GM12878 (cell line): ENCODE data around the gene WDR43. TPM values are rescaled to one million over a fixed set of nuclear protein-coding genes. Genes with fewer than 3 reads are reported as not detected.

Experiments used
- ATAC-seq: fragments of 200-7000 bp; cut with Tn5 transposase; 3 replicates; pipeline ENCODE4 v1.9.1; 2020; ENCODE audit warnings: mild to moderate bottlenecking, moderate library complexity
- BruUV-seq: library from RNA; stranded (reverse); fragments of 400-500 nt; replicated peaks from 2 replicates; lab custom pipeline; 2021; lab: Mats Ljungman, UMichigan
- CTCF ChIA-PET: fragments of 300-600 bp; sonication (Branson Sonifier 250); formaldehyde crosslinking; extraction: SDS; loops from one replicate; lab custom pipeline; 2021; ENCODE audit warnings: inconsistent platforms; lab: Yijun Ruan, JAX
- POLR2A ChIA-PET: fragments of 350-600 bp; formaldehyde crosslinking; extraction: SDS; loops from one replicate; lab custom pipeline; 2021; ENCODE audit warnings: inconsistent platforms; lab: Charles Lee
- RAD21 ChIA-PET: fragments of 300-600 bp; sonication (Branson Sonifier 250); formaldehyde crosslinking; loops from one replicate; lab custom pipeline; 2023; ENCODE audit warnings: antibody characterized with exemption; ENCODE audit not compliant: unreplicated experiment; lab: Charles Lee
- SMC1A ChIA-PET: fragments of 300-600 bp; sonication (Branson Sonifier 250); formaldehyde crosslinking; loops from one replicate; lab custom pipeline; 2023; ENCODE audit not compliant: unreplicated experiment, uncharacterized antibody; lab: Charles Lee
- DNase-seq: peaks from one replicate; pipeline ENCODE4 v3.0.0-alpha.2; 2011; ENCODE audit warnings: low read depth, low spot score
- FAIRE-seq: peaks from 3 replicates; lab custom pipeline; 2011; peaks lifted over from hg19 to GRCh38; lab: Jason Lieb, UNC
- H2AFZ ChIP-seq: 2 replicates; pipeline ENCODE4 v1.6.0; 2011; ENCODE audit warnings: low read depth, low read length, control low read depth; ENCODE audit not compliant: control insufficient read depth
- H3K27ac ChIP-seq: 2 replicates; pipeline ENCODE4 v1.5.1; 2011; ENCODE audit warnings: control low read depth; ENCODE audit not compliant: control insufficient read depth, insufficient read depth
- H3K27me3 ChIP-seq, 2 experiments: replicated peaks in 1 of 2; 2 replicates each; pipeline versions ENCODE4 v1.6.0 to v1.6.1; 2011; ENCODE audit warnings: low read length in 1 of 2; ENCODE audit not compliant: control insufficient read depth in 2 of 2, insufficient read depth in 2 of 2
- H3K36me3 ChIP-seq, 2 experiments: 2 replicates each; pipeline ENCODE4 v1.5.1; 2011; ENCODE audit warnings: low read length in 1 of 2; ENCODE audit not compliant: control insufficient read depth in 2 of 2, insufficient read depth in 2 of 2
- H3K4me1 ChIP-seq: 2 replicates; pipeline ENCODE4 v1.6.1; 2011; ENCODE audit warnings: mild to moderate bottlenecking, low read length, moderate library complexity, mixed read lengths; ENCODE audit not compliant: control insufficient read depth, insufficient read depth
- H3K4me2 ChIP-seq: 2 replicates; pipeline ENCODE4 v1.6.0; 2011; ENCODE audit warnings: control low read depth; ENCODE audit not compliant: control insufficient read depth, insufficient read depth
- H3K4me3 ChIP-seq: fragments of 200-600 bp; sonication (generic); 2 replicates; pipeline ENCODE4 v1.5.1; 2016
- H3K79me2 ChIP-seq: 2 replicates; pipeline ENCODE4 v1.6.0; 2011; ENCODE audit warnings: low read length; ENCODE audit not compliant: control insufficient read depth, insufficient read depth
- H3K9ac ChIP-seq: 2 replicates; pipeline ENCODE4 v1.8.0; 2011; ENCODE audit warnings: low read length, control low read depth, mixed read lengths; ENCODE audit not compliant: control insufficient read depth, insufficient read depth
- H3K9me3 ChIP-seq: replicated peaks from 3 replicates; pipeline ENCODE4 v1.5.1; 2011; ENCODE audit warnings: mild to moderate bottlenecking, low read length; ENCODE audit not compliant: control insufficient read depth, insufficient read depth
- H4K20me1 ChIP-seq: 2 replicates; pipeline ENCODE4 v1.6.0; 2011; ENCODE audit not compliant: control insufficient read depth, insufficient read depth
- CHD2 ChIP-seq: IDR thresholded peaks from 2 replicates; pipeline ENCODE4 v1.6.1; 2011; ENCODE audit warnings: low read depth, low read length, improper control_type of control experiment, borderline replicate concordance
- EGR1 ChIP-seq, 2 experiments: IDR thresholded peaks; 1 replicate in 1 of 2; 2 replicates in 1 of 2; pipeline ENCODE4 v1.6.1; 2011 to 2012; ENCODE audit warnings: low read depth in 2 of 2, low read length in 2 of 2, borderline replicate concordance in 1 of 2, mild to moderate bottlenecking in 1 of 2, moderate library complexity in 1 of 2
- KDM1A ChIP-seq: fragments of 200-600 bp; sonication (generic); IDR thresholded peaks from 2 replicates; pipeline ENCODE4 v1.6.1; 2016; ENCODE audit warnings: borderline replicate concordance
- MYB ChIP-seq: fragments of 150-350 bp; IDR thresholded peaks from 2 replicates; pipeline ENCODE4 v1.6.1; 2014; ENCODE audit warnings: mild to moderate bottlenecking, low read depth, low read length, borderline replicate concordance
- NFYA ChIP-seq: IDR thresholded peaks from 2 replicates; pipeline ENCODE4 v1.6.1; 2011; ENCODE audit warnings: low read depth, mild to moderate bottlenecking, low read length, improper control_type of control experiment, borderline replicate concordance
- ZNF24 ChIP-seq: fragments of 450-650 bp; IDR thresholded peaks from 2 replicates; pipeline ENCODE4 v1.6.1; 2017; ENCODE audit warnings: antibody characterized with exemption, mild to moderate bottlenecking
- WGBS: methylation state at CpG from one replicate; pipeline ENCODE4 v1.1.6; 2016; ENCODE audit warnings: low lambda C conversion rate; ENCODE audit not compliant: insufficient replicate concordance, insufficient coverage; ENCODE audit errors: missing lambda C conversion rate; 5-methylcytosine and 5-hydroxymethylcytosine counted together
- in situ Hi-C: fragments of 300-500 bp; cut with MboI; formaldehyde crosslinking; loops from 9 replicates; pipeline ENCODE4 v1.14.3; 2018; ENCODE audit warnings: mixed read lengths
- intact Hi-C: fragments of 100-400 bp; cut with micrococcal nuclease; formaldehyde crosslinking; loops from one replicate; pipeline ENCODE4 v1.14.2; 2022; ENCODE audit not compliant: unreplicated experiment
- polyA plus RNA-seq, 11 experiments: library from polyadenylated mRNA; depleted of rRNA in 4 of 11; unstranded in 6 of 11; stranded (reverse) in 5 of 11; fragments of >200 nt; fragmentation: Nextera tagmentation in 4 of 11; fragmentation: Illumina TruSeq in 1 of 11; extraction: Ambion mirVana in 4 of 11; extraction: Trizol in 1 of 11; gene quantifications; 1 replicate in 1 of 11; 2 replicates in 10 of 11; pipeline versions ENCODE4 v1.2.1 to v1.2.3, GENCODE V29; 2011 to 2016; ENCODE audit warnings: inconsistent platforms in 2 of 11, missing spikeins in 2 of 11, low read depth in 1 of 11
- total RNA-seq, 4 experiments: library from RNA; depleted of rRNA in 3 of 4; stranded (reverse); fragments of >200 nt in 3 of 4; fragmentation: Illumina TruSeq in 1 of 4; extraction: Trizol in 1 of 4; gene quantifications; 2 replicates each; pipeline versions ENCODE4 v1.2.1 to v1.2.3, GENCODE V29; 2013 to 2021
- TF ChIP-seq, protein P1 (sequence below): fragments of 450-650 bp; formaldehyde crosslinking; IDR thresholded peaks from 2 replicates; pipeline ENCODE4 v1.4.0; 2022; ENCODE audit warnings: mild to moderate bottlenecking, moderate library complexity
- TF ChIP-seq, protein P2 (sequence below): fragments of 150-350 bp; IDR thresholded peaks from 2 replicates; pipeline ENCODE4 v1.6.1; 2016; ENCODE audit warnings: low read depth, low read length
- TF ChIP-seq, protein P3 (sequence below): IDR thresholded peaks from 2 replicates; pipeline ENCODE4 v1.6.1; 2011; ENCODE audit warnings: low read depth, mild to moderate bottlenecking, low read length, moderate library complexity, borderline replicate concordance; ENCODE audit errors: extremely low read depth

WDR43 gene
- total and polyA plus RNA-seq, 10 of the 15 experiments (the other 5 are each of a cell fraction or from before 2014, with no cell fraction given) = 39.3 to 153 (median 81.9) TPM

DNA sequence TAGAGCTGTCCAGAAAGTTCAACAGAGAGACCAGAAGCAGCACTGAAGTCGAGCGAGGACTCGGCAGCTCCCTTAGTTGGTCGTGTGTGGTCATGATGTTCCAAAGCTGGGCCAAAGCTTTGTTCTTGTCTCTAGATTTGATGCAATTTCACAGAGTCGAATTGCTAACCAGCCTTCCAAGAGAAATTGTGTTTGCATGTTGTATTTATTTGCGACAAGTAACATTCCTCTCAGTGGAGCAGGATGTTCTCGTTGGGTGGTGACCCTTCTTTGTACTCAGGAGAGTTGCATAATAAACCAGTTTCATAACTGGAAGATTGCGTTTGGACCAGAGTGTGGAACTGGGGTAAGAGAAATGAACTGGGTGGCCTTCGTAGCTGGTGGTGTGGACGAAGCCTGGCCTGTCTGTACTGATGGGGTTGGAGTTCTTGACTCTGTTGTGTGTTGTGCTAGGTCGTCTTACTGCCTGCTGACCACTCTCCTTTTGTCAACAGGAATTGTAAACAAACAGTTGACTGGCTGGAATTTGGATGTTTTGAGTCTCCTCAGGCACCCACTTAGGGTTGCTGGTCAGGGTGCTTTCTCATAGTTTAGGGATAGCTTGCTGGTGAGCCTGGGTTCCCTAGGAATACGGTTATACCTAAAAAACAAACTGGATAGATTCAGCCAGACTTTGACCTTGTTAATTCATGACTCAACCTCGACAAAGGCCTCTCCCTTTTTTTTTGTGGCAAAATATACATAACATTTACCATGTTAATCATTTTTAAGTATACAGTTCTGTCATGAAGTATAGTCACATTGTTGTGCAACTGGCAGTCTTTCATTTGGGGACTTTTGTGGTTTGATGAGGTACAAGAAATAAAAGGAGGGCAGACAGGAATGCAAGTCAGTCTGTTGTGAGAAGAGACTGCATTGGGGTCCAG, 57.7 kb downstream of the WDR43 start:
- no TSS peak for BruUV-seq
- in situ Hi-C loops (loop anchor here (10.0 kb wide), 2 partner anchors 893 to 1123 kb away; no protein-coding TSS in a partner anchor), intact Hi-C loops (loop anchor here (5.0 kb wide), 1 partner anchor 130 kb away; no protein-coding TSS in a partner anchor)
- Histone ChIP-seq H3K27me3 (no peaks in the 10 kb centered on the region), H3K79me2 (no peaks in the 10 kb centered on the region), H3K4me3 (no peak overlapping the region), H3K4me2 (no peak overlapping the region), H3K36me3 (peaks cover 2 to 5% of the 10 kb centered on the region in 2 experiments), H3K4me1 (no peaks in the 10 kb centered on the region), H3K27ac (no peak overlapping the region), H3K9ac (no peak overlapping the region), H3K9me3 (peaks cover 2% of the 10 kb centered on the region; the same call in 2 of the 3 replicates)
- RAD21 ChIA-PET = no interaction called here
- no peak for ATAC-seq
- SMC1A ChIA-PET = interaction anchor here (1.1 kb wide), 1 partner anchor 132 kb away, joined by 4 read pairs; no protein-coding TSS in a partner anchor
- FAIRE-seq = no peak
- POLR2A ChIA-PET = no interaction called here
- CTCF ChIA-PET = interaction anchor here (0.5 kb wide), 1 partner anchor 21 kb away, joined by 3 read pairs; no protein-coding TSS in a partner anchor
- no peak for DNase-seq
- 78% methylated on average over 13 of the region's 13 CpGs for WGBS
- TF ChIP-seq NFYA (no peak), MYB (no peak), EGR1 (IDR thresholded peaks at IDR 0.05; ENCODE audit: borderline replicate concordance in 1 of 2, low read depth in 2 of 2, low read length in 2 of 2) (no peak), CHD2 (no peak), KDM1A (no peak), ZNF24 (no peak)
- TF ChIP-seq, protein P1, sequence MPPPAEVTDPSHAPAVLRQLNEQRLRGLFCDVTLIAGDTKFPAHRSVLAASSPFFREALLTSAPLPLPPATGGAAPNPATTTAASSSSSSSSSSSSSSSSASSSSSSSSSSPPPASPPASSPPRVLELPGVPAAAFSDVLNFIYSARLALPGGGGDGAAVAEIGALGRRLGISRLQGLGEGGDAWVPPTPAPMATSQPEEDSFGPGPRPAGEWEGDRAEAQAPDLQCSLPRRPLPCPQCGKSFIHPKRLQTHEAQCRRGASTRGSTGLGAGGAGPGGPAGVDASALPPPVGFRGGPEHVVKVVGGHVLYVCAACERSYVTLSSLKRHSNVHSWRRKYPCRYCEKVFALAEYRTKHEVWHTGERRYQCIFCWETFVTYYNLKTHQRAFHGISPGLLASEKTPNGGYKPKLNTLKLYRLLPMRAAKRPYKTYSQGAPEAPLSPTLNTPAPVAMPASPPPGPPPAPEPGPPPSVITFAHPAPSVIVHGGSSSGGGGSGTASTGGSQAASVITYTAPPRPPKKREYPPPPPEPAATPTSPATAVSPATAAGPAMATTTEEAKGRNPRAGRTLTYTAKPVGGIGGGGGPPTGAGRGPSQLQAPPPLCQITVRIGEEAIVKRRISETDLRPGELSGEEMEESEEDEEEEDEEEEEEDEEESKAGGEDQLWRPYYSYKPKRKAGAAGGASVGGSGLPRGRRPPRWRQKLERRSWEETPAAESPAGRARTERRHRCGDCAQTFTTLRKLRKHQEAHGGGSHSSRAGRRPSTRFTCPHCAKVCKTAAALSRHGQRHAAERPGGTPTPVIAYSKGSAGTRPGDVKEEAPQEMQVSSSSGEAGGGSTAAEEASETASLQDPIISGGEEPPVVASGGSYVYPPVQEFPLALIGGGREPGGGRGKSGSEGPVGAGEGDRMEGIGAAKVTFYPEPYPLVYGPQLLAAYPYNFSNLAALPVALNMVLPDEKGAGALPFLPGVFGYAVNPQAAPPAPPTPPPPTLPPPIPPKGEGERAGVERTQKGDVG (CRISPR knock-in tag) = no peak
- TF ChIP-seq, protein P2, sequence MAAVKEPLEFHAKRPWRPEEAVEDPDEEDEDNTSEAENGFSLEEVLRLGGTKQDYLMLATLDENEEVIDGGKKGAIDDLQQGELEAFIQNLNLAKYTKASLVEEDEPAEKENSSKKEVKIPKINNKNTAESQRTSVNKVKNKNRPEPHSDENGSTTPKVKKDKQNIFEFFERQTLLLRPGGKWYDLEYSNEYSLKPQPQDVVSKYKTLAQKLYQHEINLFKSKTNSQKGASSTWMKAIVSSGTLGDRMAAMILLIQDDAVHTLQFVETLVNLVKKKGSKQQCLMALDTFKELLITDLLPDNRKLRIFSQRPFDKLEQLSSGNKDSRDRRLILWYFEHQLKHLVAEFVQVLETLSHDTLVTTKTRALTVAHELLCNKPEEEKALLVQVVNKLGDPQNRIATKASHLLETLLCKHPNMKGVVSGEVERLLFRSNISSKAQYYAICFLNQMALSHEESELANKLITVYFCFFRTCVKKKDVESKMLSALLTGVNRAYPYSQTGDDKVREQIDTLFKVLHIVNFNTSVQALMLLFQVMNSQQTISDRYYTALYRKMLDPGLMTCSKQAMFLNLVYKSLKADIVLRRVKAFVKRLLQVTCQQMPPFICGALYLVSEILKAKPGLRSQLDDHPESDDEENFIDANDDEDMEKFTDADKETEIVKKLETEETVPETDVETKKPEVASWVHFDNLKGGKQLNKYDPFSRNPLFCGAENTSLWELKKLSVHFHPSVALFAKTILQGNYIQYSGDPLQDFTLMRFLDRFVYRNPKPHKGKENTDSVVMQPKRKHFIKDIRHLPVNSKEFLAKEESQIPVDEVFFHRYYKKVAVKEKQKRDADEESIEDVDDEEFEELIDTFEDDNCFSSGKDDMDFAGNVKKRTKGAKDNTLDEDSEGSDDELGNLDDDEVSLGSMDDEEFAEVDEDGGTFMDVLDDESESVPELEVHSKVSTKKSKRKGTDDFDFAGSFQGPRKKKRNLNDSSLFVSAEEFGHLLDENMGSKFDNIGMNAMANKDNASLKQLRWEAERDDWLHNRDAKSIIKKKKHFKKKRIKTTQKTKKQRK = no peak
- TF ChIP-seq, protein P3, sequence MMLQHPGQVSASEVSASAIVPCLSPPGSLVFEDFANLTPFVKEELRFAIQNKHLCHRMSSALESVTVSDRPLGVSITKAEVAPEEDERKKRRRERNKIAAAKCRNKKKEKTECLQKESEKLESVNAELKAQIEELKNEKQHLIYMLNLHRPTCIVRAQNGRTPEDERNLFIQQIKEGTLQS = no peak
- TF ChIP-seq, all 136 proteins: peak for 0
- Histone ChIP-seq H4K20me1 (no peaks in the 10 kb centered on the region), H2AFZ (no peak overlapping the region)
